ENCODE measurements around the gene KLHL8. TPM values are rescaled to one million over a fixed set of nuclear protein-coding genes. Genes with fewer than 3 reads are reported as not detected.

Gene KLHL8
- total RNA-seq, result 14.8 and 38.5 TPM in 2 replicates

GRCh38 chr4:87220094-87220822, at the start of gene KLHL8:
Gene KLHL8 (minus strand): TSS chr4:87220618. CDS start chr4:87195539, 25,079 bp downstream.

Other genes starting within 250 kb of the KLHL8 start
- under 0.01 and 0.16 TPM in 2 replicates for gene HSD17B13, start 102.3 kb upstream of the KLHL8 start, total RNA-seq
- gene HSD17B11, start 170.6 kb upstream of the KLHL8 start, total RNA-seq, result 36.3 and 40.0 TPM in 2 replicates
- 15.9 and 16.6 TPM in 2 replicates for gene NUDT9, start 202.0 kb upstream of the KLHL8 start, total RNA-seq